T47D (cell line): Measurements from ENCODE around the gene SUFU.
A peak's percentile ranks its signal among the peaks of the same experiment; 100 is the strongest.

Source experiments
- DNase-seq, 2 experiments: peaks; one replicate each; pipeline versions ENCODE4 v3.0.0 to v3.0.0-alpha.2; 2011 to 2012; ENCODE audit warnings: low read depth in 1 of 2, low spot score in 1 of 2
- JUND ChIP-seq: IDR thresholded peaks from 2 replicates; pipeline ENCODE4 v1.6.1; 2012; ENCODE audit warnings: low read depth
- in situ Hi-C: cut with HindIII; loops from 2 replicates; pipeline ENCODE4 v1.10.0; 2016; ENCODE audit warnings: low sequenced_read_pairs, low pct_unique_long_range_greater_than_20kb

The SUFU gene

GRCh38 chr10:102648889-102649796 lies 145.4 kb downstream of the SUFU start:
- in situ Hi-C loops = no loop called here
- no peak for DNase-seq
- no peak for TF ChIP-seq JUND

GRCh38 chr10:102649797-102650654 lies 146.3 kb downstream of the SUFU start:
- in situ Hi-C loops = no loop called here
- no peak for DNase-seq
- TF ChIP-seq JUND = no peak

GRCh38 chr10:102650655-102651454 lies 147.1 kb downstream of the SUFU start:
- in situ Hi-C loops = no loop called here
- no peak for TF ChIP-seq JUND
- DNase-seq = no peak

GRCh38 chr10:102651455-102652169 lies 147.8 kb downstream of the SUFU start:
- no peak for DNase-seq
- TF ChIP-seq JUND = no peak
- in situ Hi-C loops = no loop called here

- in situ Hi-C loops = no loop called here
- no peak for TF ChIP-seq JUND
- no peak for DNase-seq
Observed at GRCh38 chr10:102652170-102652916, 148.6 kb downstream of the SUFU start.

GRCh38 chr10:102653060-102653459 lies 149.3 kb downstream of the SUFU start:
- no peak for DNase-seq
- TF ChIP-seq JUND = no peak
- in situ Hi-C loops = no loop called here

GRCh38 chr10:102654566-102654965 lies 150.8 kb downstream of the SUFU start:
- TF ChIP-seq JUND = no peak
- in situ Hi-C loops = no loop called here
- no peak for DNase-seq

GRCh38 chr10:102654969-102655368 lies 151.2 kb downstream of the SUFU start:
- in situ Hi-C loops = no loop called here
- no peak for TF ChIP-seq JUND
- no peak for DNase-seq

GRCh38 chr10:102656026-102656425 lies 152.3 kb downstream of the SUFU start:
- DNase-seq = no peak
- in situ Hi-C loops = no loop called here
- no peak for TF ChIP-seq JUND

GRCh38 chr10:102656791-102657371 lies 153.1 kb downstream of the SUFU start:
- TF ChIP-seq JUND = no peak
- DNase-seq = no peak
- in situ Hi-C loops = no loop called here

GRCh38 chr10:102657451-102657850 lies 153.7 kb downstream of the SUFU start:
- DNase-seq = peak in 1 of 2 experiments; percentile 65
- no peak for TF ChIP-seq JUND
- in situ Hi-C loops = no loop called here
